OCI-LY1 (cell line): ENCODE measurements around the gene TBX5.

Experiments
- H2AFZ ChIP-seq: fragments of 200-600 bp; sonication (generic), shearing (Covaris generic); 2 replicates; pipeline ENCODE4 v1.6.0; 2014; ENCODE audit warnings: antibody characterized with exemption, mild to moderate bottlenecking, low read length
- H3F3A ChIP-seq: fragments of 200-600 bp; sonication (generic), shearing (Covaris generic); 2 replicates; pipeline ENCODE4 v1.6.0; 2014; ENCODE audit warnings: mild to moderate bottlenecking, antibody characterized with exemption, low read length, moderate library complexity; ENCODE audit not compliant: insufficient read depth
- H3K27ac ChIP-seq: fragments of 200-600 bp; sonication (generic); 2 replicates; pipeline ENCODE4 v1.5.1; 2014; ENCODE audit warnings: low read length, mixed run types, mild to moderate bottlenecking, low read depth; ENCODE audit not compliant: poor library complexity, severe bottlenecking
- H3K27me3 ChIP-seq: fragments of 200-600 bp; sonication (generic); 2 replicates; pipeline ENCODE4 v1.6.0; 2014; ENCODE audit warnings: antibody characterized with exemption, mild to moderate bottlenecking, low read length, moderate library complexity; ENCODE audit not compliant: insufficient read depth
- H3K36me3 ChIP-seq: fragments of 200-600 bp; sonication (generic); 2 replicates; pipeline ENCODE4 v1.6.1; 2014; ENCODE audit warnings: mild to moderate bottlenecking, antibody characterized with exemption, low read length, moderate library complexity, mixed read lengths; ENCODE audit not compliant: insufficient read depth
- H3K4me1 ChIP-seq: fragments of 200-600 bp; sonication (generic); 2 replicates; pipeline ENCODE4 v1.5.1; 2014; ENCODE audit warnings: mild to moderate bottlenecking, low read length, moderate library complexity; ENCODE audit not compliant: insufficient read depth, severe bottlenecking
- H3K4me2 ChIP-seq: fragments of 200-600 bp; sonication (generic), shearing (Covaris generic); 2 replicates; pipeline ENCODE4 v1.6.1; 2014; ENCODE audit warnings: low read length
- H3K4me3 ChIP-seq: fragments of 200-600 bp; sonication (generic); 2 replicates; pipeline ENCODE4 v1.5.1; 2014; ENCODE audit warnings: low read length, low read depth, mild to moderate bottlenecking, mixed read lengths; ENCODE audit not compliant: poor library complexity, severe bottlenecking
- H3K79me2 ChIP-seq: fragments of 200-600 bp; shearing (Covaris generic); 2 replicates; pipeline ENCODE4 v1.6.1; 2016; ENCODE audit warnings: mixed run types, low read length, mixed read lengths; ENCODE audit not compliant: insufficient read depth
- H3K9ac ChIP-seq: fragments of 200-600 bp; sonication (generic), shearing (Covaris generic); 2 replicates; pipeline ENCODE4 v1.6.1; 2014; ENCODE audit warnings: mild to moderate bottlenecking, low read length, mixed read lengths
- H3K9me2 ChIP-seq: fragments of 200-600 bp; sonication (generic), shearing (Covaris generic); 2 replicates; pipeline ENCODE4 v1.6.1; 2014; ENCODE audit warnings: low read depth, mild to moderate bottlenecking, low read length, mixed read lengths
- H3K9me3 ChIP-seq: fragments of 200-600 bp; shearing (Covaris generic); 2 replicates; pipeline ENCODE4 v1.6.1; 2014; ENCODE audit warnings: low read length, mixed read lengths
- H4K20me1 ChIP-seq: fragments of 200-600 bp; sonication (generic), shearing (Covaris generic); 2 replicates; pipeline ENCODE4 v1.6.0; 2016; ENCODE audit warnings: mild to moderate bottlenecking, low read length; ENCODE audit not compliant: insufficient read depth
- EZH2 ChIP-seq: fragments of 200-600 bp; sonication (generic), shearing (Covaris generic); IDR thresholded peaks from 2 replicates; pipeline ENCODE4 v1.8.0; 2017; ENCODE audit warnings: borderline replicate concordance, mixed run types, mild to moderate bottlenecking, antibody characterized with exemption, low read length, moderate library complexity, mixed read lengths
- TF ChIP-seq, protein P1 (sequence below): fragments of 200-600 bp; sonication (generic), shearing (Covaris generic); IDR thresholded peaks from 2 replicates; pipeline ENCODE4 v1.5.1; 2017; ENCODE audit warnings: mild to moderate bottlenecking, antibody characterized with exemption, low read length, moderate library complexity, mixed read lengths

The TBX5 gene

DNA sequence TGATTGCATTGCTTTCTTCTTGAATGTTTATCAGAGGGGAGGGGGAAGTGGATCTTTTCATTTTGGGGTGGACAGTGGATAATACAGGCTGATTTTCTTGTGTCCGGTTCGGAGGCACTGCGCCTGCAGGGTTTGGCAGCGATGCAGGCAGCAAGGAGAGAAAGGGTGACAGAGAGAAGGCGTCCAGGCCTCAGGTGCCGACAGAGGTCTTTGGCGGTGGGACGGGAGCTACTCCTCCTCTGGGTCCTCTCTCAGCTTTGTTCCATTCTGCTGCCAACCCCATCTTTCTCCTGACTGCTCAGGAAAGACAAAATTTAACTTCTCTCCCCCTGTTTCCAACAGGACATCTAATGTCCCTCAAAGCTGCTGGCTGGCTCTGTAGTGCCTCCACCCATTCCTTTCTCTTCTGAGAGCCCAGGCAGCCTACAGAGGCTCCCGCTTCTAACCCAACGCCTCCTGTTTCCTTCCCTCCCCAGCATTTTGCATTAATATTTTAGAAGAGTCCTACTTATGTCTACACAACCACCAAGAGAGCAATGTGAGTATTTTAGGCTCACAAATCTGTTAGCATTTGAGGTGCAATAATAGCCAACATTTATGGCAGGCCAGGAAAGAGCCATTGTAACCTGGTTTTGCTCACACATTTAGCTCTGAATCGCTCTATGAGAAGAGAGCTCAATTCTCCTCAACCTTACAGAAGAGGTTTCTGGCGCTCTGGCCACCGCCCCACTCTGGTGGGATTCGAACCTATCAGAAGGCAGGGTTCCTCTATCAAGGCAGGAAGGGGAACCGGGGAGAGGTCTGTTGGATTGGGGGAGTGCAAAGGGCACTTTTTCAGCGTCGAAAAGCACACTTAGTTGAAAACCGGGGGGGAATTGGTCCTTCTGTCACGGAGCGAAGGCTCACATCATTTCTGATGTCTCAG is 7.1 kb upstream of the TBX5 start:
- H3F3A ChIP-seq: no peaks in the 10 kb centered on the region
- H3K9me2 ChIP-seq: no peaks in the 10 kb centered on the region
- H3K27me3 ChIP-seq: no peaks in the 10 kb centered on the region; the same call in 1 of the 2 replicates
- no peaks in the 10 kb centered on the region for H3K36me3 ChIP-seq
- no peaks in the 10 kb centered on the region for H3K79me2 ChIP-seq
- H3K9me3 ChIP-seq: no peaks in the 10 kb centered on the region
- H3K9ac ChIP-seq: no peak overlapping the region
- no peaks in the 10 kb centered on the region for H4K20me1 ChIP-seq
- no peak overlapping the region for H3K27ac ChIP-seq
- no peak overlapping the region for H2AFZ ChIP-seq
- TF ChIP-seq, protein P1, sequence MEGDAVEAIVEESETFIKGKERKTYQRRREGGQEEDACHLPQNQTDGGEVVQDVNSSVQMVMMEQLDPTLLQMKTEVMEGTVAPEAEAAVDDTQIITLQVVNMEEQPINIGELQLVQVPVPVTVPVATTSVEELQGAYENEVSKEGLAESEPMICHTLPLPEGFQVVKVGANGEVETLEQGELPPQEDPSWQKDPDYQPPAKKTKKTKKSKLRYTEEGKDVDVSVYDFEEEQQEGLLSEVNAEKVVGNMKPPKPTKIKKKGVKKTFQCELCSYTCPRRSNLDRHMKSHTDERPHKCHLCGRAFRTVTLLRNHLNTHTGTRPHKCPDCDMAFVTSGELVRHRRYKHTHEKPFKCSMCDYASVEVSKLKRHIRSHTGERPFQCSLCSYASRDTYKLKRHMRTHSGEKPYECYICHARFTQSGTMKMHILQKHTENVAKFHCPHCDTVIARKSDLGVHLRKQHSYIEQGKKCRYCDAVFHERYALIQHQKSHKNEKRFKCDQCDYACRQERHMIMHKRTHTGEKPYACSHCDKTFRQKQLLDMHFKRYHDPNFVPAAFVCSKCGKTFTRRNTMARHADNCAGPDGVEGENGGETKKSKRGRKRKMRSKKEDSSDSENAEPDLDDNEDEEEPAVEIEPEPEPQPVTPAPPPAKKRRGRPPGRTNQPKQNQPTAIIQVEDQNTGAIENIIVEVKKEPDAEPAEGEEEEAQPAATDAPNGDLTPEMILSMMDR: no peak
- TF ChIP-seq EZH2: no peak
- H3K4me1 ChIP-seq: no peaks in the 10 kb centered on the region
- H3K4me3 ChIP-seq: no peak overlapping the region
- H3K4me2 ChIP-seq: no peak overlapping the region

- no peaks in the 10 kb centered on the region; the same call in 1 of the 2 replicates for H3K27me3 ChIP-seq
Observed at GRCh38 chr12:114412307-114412706, 6.4 kb upstream of the TBX5 start.

DNA sequence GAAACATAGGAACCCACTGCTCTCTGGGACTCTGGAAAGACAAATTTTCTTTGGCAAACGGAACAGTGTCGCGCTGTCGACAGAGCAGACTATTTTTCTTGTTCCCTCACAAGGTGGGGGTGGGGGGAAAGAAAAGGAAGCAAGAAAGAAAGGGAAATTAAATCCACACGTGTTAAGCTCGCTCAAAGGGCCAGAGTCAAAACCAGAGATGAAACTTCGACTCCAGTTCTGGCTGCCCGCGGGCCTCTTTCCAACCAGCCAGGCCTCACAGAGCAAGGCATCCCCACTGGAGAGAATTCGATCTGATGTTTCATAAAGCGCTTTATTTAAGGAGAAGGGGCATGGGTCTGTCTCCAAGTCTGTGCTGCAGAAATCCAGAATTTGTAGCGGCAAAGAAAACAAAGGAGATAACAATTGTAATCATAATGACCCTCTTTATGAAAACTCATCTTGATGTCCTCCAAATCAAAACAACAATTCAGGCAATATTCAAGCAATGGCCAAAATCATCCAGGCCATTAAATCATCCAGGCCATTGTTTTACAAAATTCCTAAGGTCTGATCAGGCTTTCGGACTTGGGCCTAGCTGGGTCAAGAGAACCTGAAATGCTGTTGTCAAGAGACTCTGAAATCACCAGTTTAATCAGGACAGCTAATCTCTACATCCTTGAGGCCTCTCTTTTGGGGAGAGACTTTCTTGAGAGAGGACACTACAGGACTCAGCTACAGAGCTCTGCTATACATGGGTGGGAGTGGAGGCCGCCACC is 5.3 kb upstream of the TBX5 start:
- Histone ChIP-seq H3K27me3 (no peaks in the 10 kb centered on the region), H2AFZ (no peak overlapping the region), H3F3A (no peaks in the 10 kb centered on the region), H3K27ac (no peak overlapping the region), H3K4me2 (no peak overlapping the region), H3K36me3 (no peaks in the 10 kb centered on the region), H3K79me2 (no peaks in the 10 kb centered on the region), H3K9me2 (no peaks in the 10 kb centered on the region), H3K4me1 (no peaks in the 10 kb centered on the region), H3K4me3 (no peak overlapping the region), H3K9me3 (no peaks in the 10 kb centered on the region), H4K20me1 (no peaks in the 10 kb centered on the region), H3K9ac (no peak overlapping the region)
- TF ChIP-seq, protein P1: no peak
- no peak for TF ChIP-seq EZH2

More at GRCh38 chr12:114412307-114412706, 6.4 kb upstream of the TBX5 start:
- no peak overlapping the region for H3K4me2 ChIP-seq
- H3K9me2 ChIP-seq: no peaks in the 10 kb centered on the region
- no peaks in the 10 kb centered on the region for H3K79me2 ChIP-seq
- no peak overlapping the region for H2AFZ ChIP-seq
- H3K9ac ChIP-seq: no peak overlapping the region
- H4K20me1 ChIP-seq: no peaks in the 10 kb centered on the region
- no peaks in the 10 kb centered on the region for H3K4me1 ChIP-seq
- no peak for TF ChIP-seq EZH2
- TF ChIP-seq, protein P1: no peak
- H3K4me3 ChIP-seq: no peak overlapping the region
- no peaks in the 10 kb centered on the region for H3K9me3 ChIP-seq
- H3K27ac ChIP-seq: no peak overlapping the region
- H3F3A ChIP-seq: no peaks in the 10 kb centered on the region
- H3K36me3 ChIP-seq: no peaks in the 10 kb centered on the region
